ENCODE measurements around the gene AP4S1.
"Not testable (repeated sequence)": the region's sequence is repeated elsewhere in the genome, so short reads cannot be mapped to it uniquely, and the experiment has no call there.

GRCh38 chr14:31093884-31094839, 68.7 kb downstream of the AP4S1 start:
- TF ChIP-seq CTCF (tag by site-specific recombination; IDR thresholded peaks at IDR 0.05); ZNF777 (tag by site-specific recombination; IDR thresholded peaks at IDR 0.05; ENCODE audit: borderline replicate concordance); KLF16 (tag by site-specific recombination; IDR thresholded peaks at IDR 0.05); ZNF362 (tag by site-specific recombination; IDR thresholded peaks at IDR 0.05); KLF1 (tag by site-specific recombination; IDR thresholded peaks at IDR 0.05); ZNF501 (tag by site-specific recombination; IDR thresholded peaks at IDR 0.05); ZNF138 (tag by site-specific recombination; IDR thresholded peaks at IDR 0.05; ENCODE audit: borderline replicate concordance): not testable (repeated sequence)
- TF ChIP-seq, protein P1, sequence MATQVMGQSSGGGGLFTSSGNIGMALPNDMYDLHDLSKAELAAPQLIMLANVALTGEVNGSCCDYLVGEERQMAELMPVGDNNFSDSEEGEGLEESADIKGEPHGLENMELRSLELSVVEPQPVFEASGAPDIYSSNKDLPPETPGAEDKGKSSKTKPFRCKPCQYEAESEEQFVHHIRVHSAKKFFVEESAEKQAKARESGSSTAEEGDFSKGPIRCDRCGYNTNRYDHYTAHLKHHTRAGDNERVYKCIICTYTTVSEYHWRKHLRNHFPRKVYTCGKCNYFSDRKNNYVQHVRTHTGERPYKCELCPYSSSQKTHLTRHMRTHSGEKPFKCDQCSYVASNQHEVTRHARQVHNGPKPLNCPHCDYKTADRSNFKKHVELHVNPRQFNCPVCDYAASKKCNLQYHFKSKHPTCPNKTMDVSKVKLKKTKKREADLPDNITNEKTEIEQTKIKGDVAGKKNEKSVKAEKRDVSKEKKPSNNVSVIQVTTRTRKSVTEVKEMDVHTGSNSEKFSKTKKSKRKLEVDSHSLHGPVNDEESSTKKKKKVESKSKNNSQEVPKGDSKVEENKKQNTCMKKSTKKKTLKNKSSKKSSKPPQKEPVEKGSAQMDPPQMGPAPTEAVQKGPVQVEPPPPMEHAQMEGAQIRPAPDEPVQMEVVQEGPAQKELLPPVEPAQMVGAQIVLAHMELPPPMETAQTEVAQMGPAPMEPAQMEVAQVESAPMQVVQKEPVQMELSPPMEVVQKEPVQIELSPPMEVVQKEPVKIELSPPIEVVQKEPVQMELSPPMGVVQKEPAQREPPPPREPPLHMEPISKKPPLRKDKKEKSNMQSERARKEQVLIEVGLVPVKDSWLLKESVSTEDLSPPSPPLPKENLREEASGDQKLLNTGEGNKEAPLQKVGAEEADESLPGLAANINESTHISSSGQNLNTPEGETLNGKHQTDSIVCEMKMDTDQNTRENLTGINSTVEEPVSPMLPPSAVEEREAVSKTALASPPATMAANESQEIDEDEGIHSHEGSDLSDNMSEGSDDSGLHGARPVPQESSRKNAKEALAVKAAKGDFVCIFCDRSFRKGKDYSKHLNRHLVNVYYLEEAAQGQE (tag by site-specific recombination; IDR thresholded peaks at IDR 0.05), result not testable (repeated sequence)

Data from HEK293 (cell line).